HG03196 (cell line): ENCODE data around the gene GMNC.

Source experiments
- ATAC-seq: cut with Tn5 transposase; IDR thresholded peaks from one replicate; pipeline ENCODE4 v1.9.1; 2021; ENCODE audit not compliant: unreplicated experiment

Gene GMNC

GRCh38 chr3:190853464-190853863, 9.0 kb downstream of the GMNC start:
- ATAC-seq = no peak

- no peak for ATAC-seq
Observed at GRCh38 chr3:190849607-190850006, 12.9 kb downstream of the GMNC start.

- no peak for ATAC-seq
Observed at GRCh38 chr3:190848870-190849269, 13.6 kb downstream of the GMNC start.

DNA sequence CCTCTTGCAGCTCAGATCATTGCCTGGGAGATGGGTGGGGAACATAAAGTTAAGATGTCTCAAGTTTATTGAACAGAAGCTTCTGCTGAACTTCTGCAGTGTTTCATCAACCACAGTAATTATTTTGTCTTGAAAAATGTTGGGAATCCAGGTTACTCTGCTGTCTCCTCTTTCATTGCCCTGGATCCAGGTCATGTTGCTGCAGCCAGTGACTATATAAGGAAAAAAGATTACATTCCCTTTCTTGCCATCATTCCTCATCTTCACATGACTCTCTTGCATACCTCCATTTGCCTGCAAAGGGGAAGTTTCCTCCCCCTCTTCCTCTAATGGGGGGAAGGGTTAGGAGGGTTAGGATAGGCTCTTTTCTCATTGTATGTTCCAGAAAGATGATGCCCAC, 15.1 kb downstream of the GMNC start:
- no peak for ATAC-seq

DNA sequence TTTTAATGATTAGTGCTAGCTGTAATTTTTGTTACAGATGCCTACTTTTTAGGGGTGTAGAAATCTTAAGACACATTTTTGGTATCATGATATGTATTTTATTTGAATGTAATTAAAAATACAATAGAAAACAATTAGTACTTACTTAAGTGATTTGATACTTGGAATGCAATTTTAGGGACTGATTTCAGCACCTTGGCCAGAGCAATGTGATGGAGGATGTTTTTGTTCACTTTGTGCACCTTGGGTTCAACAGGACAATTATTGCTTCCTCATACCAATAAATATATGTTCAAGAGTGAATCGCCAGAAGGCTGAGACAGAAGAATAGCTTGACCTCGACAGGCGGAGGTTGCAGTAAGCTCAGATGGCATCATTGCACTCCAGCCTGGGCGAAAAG, 22.3 kb downstream of the GMNC start:
- ATAC-seq = no peak

DNA sequence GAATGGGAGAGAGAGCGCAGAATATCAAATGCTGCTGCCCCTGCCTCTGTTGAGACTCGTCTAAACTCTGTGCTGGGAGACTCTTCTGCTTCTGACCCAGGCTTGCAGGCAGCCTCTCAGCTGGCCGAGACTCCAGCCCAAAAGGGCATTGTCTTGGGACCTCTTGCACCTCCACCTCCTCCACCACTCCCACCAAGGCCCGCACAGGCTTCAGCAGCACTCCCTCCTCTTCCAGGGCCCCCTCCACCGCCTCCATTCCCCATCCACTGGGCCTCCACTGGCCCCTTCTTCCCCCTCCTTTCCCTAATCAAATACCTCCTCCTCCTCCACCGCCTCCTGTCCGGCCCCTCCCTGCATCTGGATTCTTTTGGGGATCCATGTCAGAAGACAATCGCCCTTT, 31.3 kb downstream of the GMNC start:
- no peak for ATAC-seq

- ATAC-seq = no peak
Observed at GRCh38 chr3:190830031-190830430, 32.5 kb downstream of the GMNC start.

- ATAC-seq = no peak
Observed at GRCh38 chr3:190826018-190826417, 36.5 kb downstream of the GMNC start.

DNA sequence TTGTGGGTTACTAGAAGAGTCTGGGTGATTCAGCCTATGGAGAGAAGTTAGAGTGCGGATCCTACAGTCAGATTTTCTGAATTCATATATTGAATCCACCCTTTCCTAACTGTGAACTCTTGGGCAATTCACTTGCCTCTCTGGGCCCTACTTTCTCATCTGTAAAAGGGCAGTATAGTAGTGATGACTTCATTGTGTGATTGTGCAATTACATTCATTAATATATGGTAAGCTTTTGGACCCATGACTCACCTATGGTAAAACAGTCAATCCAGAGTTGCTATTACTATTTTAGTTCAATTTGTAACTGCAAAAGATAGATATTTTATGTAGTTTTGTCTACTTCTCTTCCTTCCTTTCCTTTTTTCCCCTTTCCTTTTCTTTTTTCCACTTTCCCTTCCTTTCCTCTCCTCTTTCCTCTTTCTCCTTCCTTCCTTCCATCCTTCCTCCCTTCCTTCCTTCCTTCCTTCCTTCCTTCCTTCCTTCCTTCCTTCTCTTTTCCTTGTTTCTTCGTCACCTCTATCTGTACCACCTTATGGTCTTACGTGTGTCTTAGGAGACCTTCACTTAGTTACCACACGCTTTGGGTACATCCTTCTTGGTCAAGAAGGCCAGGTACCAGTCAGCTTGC, 37.0 kb downstream of the GMNC start:
- ATAC-seq = no peak

DNA sequence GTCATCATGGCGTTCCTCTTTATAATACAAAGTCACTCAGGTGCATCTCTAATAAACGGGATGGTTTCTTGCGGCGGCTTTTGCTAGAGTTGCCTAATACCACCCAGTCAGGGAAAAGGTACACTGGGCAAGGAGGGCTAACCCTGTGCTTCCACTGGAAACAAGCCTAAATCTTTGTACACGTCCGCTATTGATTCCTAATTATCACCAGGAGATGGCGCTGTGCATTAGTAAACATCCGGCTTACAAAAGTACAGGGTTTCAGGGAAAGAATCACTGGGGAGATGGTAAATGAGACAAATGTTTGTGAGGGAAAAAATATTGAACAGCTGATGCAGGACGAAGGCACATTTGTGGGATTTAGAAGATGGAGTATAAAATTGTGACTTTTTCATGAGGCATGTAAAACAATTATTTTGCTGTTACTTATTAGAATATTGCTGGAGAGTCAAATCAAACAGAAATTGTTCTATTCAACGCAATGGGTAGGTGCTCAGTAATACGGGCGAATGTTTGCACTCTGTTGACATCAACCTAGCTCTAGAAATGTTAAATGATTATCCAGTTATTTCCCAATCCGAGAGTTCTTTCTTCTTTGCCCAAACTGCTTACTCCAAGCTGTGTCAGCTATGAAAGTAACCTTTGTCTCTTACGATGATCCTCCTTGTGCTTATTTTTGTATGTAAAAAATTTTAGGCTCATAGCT, 50.6 kb downstream of the GMNC start:
- peak; percentile 61 for ATAC-seq

DNA sequence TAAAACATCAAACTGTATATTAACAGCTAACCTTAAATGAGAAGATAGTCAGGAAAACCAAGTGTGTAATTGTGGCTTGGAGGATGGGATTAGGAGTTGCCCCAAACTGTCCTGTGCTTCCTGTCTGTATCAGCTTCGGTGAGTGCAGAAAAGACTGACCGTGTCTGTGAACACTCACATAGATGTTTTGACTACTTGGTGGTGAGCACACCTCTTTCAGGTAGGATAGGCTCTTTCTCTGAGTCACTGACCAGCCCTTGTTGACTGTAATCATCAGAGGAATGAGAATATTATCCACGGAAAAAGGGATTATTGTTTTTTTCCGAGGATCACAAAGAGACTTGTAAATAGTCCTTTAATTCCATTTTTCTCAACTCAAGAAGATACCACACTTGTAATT, 51.5 kb downstream of the GMNC start:
- ATAC-seq = no peak

GRCh38 chr3:190809351-190809750, 53.1 kb downstream of the GMNC start:
- ATAC-seq = no peak

GRCh38 chr3:190807719-190808375, 54.6 kb downstream of the GMNC start:
- ATAC-seq = no peak
